ENCODE measurements around the gene RNF149.

- peak in 1 of 3 donors; percentile 55 for TF ChIP-seq POLR2AphosphoS5 (IDR thresholded peaks at IDR 0.05)
- TF ChIP-seq, protein P1, sequence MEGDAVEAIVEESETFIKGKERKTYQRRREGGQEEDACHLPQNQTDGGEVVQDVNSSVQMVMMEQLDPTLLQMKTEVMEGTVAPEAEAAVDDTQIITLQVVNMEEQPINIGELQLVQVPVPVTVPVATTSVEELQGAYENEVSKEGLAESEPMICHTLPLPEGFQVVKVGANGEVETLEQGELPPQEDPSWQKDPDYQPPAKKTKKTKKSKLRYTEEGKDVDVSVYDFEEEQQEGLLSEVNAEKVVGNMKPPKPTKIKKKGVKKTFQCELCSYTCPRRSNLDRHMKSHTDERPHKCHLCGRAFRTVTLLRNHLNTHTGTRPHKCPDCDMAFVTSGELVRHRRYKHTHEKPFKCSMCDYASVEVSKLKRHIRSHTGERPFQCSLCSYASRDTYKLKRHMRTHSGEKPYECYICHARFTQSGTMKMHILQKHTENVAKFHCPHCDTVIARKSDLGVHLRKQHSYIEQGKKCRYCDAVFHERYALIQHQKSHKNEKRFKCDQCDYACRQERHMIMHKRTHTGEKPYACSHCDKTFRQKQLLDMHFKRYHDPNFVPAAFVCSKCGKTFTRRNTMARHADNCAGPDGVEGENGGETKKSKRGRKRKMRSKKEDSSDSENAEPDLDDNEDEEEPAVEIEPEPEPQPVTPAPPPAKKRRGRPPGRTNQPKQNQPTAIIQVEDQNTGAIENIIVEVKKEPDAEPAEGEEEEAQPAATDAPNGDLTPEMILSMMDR (IDR thresholded peaks at IDR 0.05 in 8 of 11, conservative IDR thresholded peaks at IDR 0.05 in 3 of 11): peak; percentile 70 to 92 (median 86)
Observed at GRCh38 chr2:101341901-101342624, 33.6 kb upstream of the RNF149 start.
